SU-DHL-6 (cell line): ENCODE data around the gene BIRC2.

ENCODE experiments used
- CTCF ChIP-seq: fragments of 200-600 bp; sonication (generic); IDR thresholded peaks from one replicate; pipeline ENCODE4 v1.5.1; 2017; ENCODE audit warnings: antibody characterized with exemption, mild to moderate bottlenecking, low read length, moderate library complexity; ENCODE audit not compliant: insufficient read depth, poor library complexity, severe bottlenecking
- EZH2phosphoT487 ChIP-seq: fragments of 200-600 bp; sonication (generic), shearing (Covaris generic); conservative IDR thresholded peaks from 2 replicates; pipeline ENCODE4 v1.6.1; 2018; ENCODE audit warnings: mild to moderate bottlenecking, antibody characterized with exemption, low read length, moderate library complexity, mixed read lengths

GRCh38 chr11:102325088-102325487 lies 21.9 kb upstream of the BIRC2 start:
- no peak for TF ChIP-seq CTCF
- TF ChIP-seq EZH2phosphoT487: no peak
